Lung (tissue), 12 donors: ENCODE results near the gene NRG2. TPM values are rescaled to one million over a fixed set of nuclear protein-coding genes. Genes with fewer than 3 reads are reported as not detected.
A peak's percentile ranks its signal among the peaks of the same experiment; 100 is the strongest.

Source experiments
- ATAC-seq: fragments of 200-7000 bp; cut with Tn5 transposase; one replicate; pipeline ENCODE4 v1.9.1; 2020; ENCODE audit warnings: moderate number of reproducible peaks; ENCODE audit not compliant: insufficient read depth, low FRiP score
- DNase-seq, 3 donors: peaks; one replicate each; pipeline ENCODE4 v3.0.0-alpha.2; 2013 to 2017
- H3K27ac ChIP-seq, 2 donors: one replicate each; pipeline ENCODE4 v1.5.1; 2013; ENCODE audit warnings: mild to moderate bottlenecking in 2 of 2, moderate library complexity in 2 of 2, control low read depth in 1 of 2, inconsistent platforms in 1 of 2, low read depth in 1 of 2, low read length in 1 of 2
- H3K27me3 ChIP-seq, 3 donors: one replicate each; pipeline ENCODE4 v1.5.1; 2013; ENCODE audit warnings: low read length in 2 of 3; ENCODE audit not compliant: control insufficient read depth in 3 of 3, insufficient read depth in 3 of 3
- H3K36me3 ChIP-seq, 4 donors: one replicate each; pipeline ENCODE4 v1.5.1; 2013; ENCODE audit warnings: low read length in 4 of 4, mild to moderate bottlenecking in 1 of 4, moderate library complexity in 1 of 4; ENCODE audit not compliant: control insufficient read depth in 4 of 4, insufficient read depth in 4 of 4
- H3K4me1 ChIP-seq, 5 donors: one replicate each; pipeline ENCODE4 v1.5.1; 2013; ENCODE audit warnings: low read length in 5 of 5, mild to moderate bottlenecking in 2 of 5, moderate library complexity in 1 of 5; ENCODE audit not compliant: control insufficient read depth in 5 of 5, insufficient read depth in 5 of 5
- H3K4me3 ChIP-seq: one replicate; pipeline ENCODE4 v1.5.1; 2013; ENCODE audit warnings: mild to moderate bottlenecking, control low read depth, moderate library complexity
- H3K9ac ChIP-seq, 2 donors: one replicate each; pipeline ENCODE4 v1.5.1; 2013; ENCODE audit warnings: low read length in 2 of 2, control low read depth in 1 of 2; ENCODE audit not compliant: insufficient read depth in 1 of 2
- H3K9me3 ChIP-seq, 4 donors: one replicate each; pipeline ENCODE4 v1.5.1; 2013; ENCODE audit warnings: low read length in 3 of 4, mild to moderate bottlenecking in 1 of 4, moderate library complexity in 1 of 4; ENCODE audit not compliant: control insufficient read depth in 4 of 4, insufficient read depth in 3 of 4
- WGBS, 2 donors: extraction: QIAGEN DNeasy Blood & Tissue Kit; methylation state at CpG; one replicate each; pipeline ENCODE4 v1.1.7; 2013; 5-methylcytosine and 5-hydroxymethylcytosine counted together
- polyA plus RNA-seq, 2 donors: library from polyadenylated mRNA; stranded (reverse); fragments of 200-250 nt; gene quantifications; one replicate each; pipeline ENCODE4 v1.2.1, GENCODE V29; 2013
- total RNA-seq, 2 donors: library from RNA; depleted of rRNA in 1 of 2; stranded (reverse); fragments of >200 nt in 1 of 2; gene quantifications; one replicate each; pipeline ENCODE4 v1.2.1, GENCODE V29; 2014 to 2021
- TF ChIP-seq, protein P1 (sequence below): IDR thresholded peaks from 2 replicates; pipeline ENCODE4 v1.5.1; 2012; ENCODE audit warnings: mild to moderate bottlenecking; ENCODE audit errors: control extremely low read depth, extremely low read depth
- donor health status: control.
- donor health status: control.
- donor health status: Bipolar disorder and iron deficiency.
- donor health status: healthy.
- donor health status: DM: yes; HTN: yes; CAD: no.

The NRG2 gene
- total and polyA plus RNA-seq, 4 donors: 0.41 to 3.0 (median 1.0) TPM

DNA sequence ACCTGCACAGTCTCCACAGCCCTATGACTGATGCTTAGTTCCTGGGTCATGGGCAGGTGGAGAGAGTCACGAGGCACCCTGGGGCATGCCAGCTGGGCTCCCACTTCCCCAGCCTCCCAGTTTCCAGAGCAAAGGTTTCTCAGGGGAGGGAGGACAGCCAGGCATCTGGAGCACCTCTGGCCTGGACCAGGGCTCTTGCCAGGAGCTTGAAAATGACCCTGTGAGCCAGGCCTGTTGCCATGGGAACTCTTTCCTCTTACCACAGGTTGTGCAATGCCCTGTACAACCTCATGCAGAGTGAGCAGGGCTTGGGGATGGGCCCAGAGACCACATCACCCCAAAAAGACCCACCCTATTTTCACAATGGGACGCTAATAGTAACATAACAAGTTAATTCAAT lies 134.3 kb downstream of the NRG2 start:
- H3K36me3 ChIP-seq: no peaks in the 10 kb centered on the region
- DNase-seq: peak in 2 of 3 donors; percentile 14 to 36
- H3K4me3 ChIP-seq: no peak overlapping the region
- TF ChIP-seq, protein P1, sequence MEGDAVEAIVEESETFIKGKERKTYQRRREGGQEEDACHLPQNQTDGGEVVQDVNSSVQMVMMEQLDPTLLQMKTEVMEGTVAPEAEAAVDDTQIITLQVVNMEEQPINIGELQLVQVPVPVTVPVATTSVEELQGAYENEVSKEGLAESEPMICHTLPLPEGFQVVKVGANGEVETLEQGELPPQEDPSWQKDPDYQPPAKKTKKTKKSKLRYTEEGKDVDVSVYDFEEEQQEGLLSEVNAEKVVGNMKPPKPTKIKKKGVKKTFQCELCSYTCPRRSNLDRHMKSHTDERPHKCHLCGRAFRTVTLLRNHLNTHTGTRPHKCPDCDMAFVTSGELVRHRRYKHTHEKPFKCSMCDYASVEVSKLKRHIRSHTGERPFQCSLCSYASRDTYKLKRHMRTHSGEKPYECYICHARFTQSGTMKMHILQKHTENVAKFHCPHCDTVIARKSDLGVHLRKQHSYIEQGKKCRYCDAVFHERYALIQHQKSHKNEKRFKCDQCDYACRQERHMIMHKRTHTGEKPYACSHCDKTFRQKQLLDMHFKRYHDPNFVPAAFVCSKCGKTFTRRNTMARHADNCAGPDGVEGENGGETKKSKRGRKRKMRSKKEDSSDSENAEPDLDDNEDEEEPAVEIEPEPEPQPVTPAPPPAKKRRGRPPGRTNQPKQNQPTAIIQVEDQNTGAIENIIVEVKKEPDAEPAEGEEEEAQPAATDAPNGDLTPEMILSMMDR: no peak
- H3K27ac ChIP-seq: no peak overlapping the region
- H3K4me1 ChIP-seq: peaks cover 0 to 14% (median under 1%) of the 10 kb centered on the region in 5 donors
- H3K9me3 ChIP-seq: no peaks in the 10 kb centered on the region
- H3K27me3 ChIP-seq: peaks cover 0 to 3% (median 3%) of the 10 kb centered on the region in 3 donors
- H3K9ac ChIP-seq: no peak overlapping the region
- no peak for ATAC-seq
- WGBS, 2 donors: 65 to 87% methylated on average over 2 of the region's 2 CpGs

DNA sequence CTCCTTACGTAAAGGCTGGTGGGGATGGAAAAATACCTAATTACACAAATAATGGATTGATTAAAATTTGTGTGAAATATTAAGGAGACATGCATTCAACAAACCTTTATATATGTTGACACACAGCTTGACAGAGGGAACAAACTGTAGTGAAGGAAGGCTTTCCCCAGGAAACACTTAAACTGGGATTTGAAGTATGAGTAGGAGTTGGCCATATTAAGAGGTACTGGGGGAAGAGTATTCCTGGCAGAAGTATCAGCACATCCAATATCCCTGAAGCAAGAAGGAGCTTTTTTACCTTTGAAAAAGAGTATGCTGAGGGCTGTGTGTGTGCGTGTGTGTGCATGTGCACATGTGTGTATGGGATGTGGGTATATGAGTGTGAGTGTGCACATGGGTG lies 136.4 kb downstream of the NRG2 start:
- no peak for ATAC-seq
- no peak for DNase-seq
- H3K27ac ChIP-seq: no peak overlapping the region
- TF ChIP-seq, protein P1: no peak
- no peak overlapping the region for H3K9ac ChIP-seq
- 96 to 98% methylated on average over 2 of the region's 2 CpGs for WGBS, 2 donors
- no peak overlapping the region for H3K4me3 ChIP-seq
- H3K4me1 ChIP-seq: peaks cover 0 to 29% (median 3%) of the 10 kb centered on the region in 5 donors
- H3K27me3 ChIP-seq: peaks cover 2 to 23% (median 9%) of the 10 kb centered on the region in 3 donors
- H3K36me3 ChIP-seq: no peaks in the 10 kb centered on the region
- no peaks in the 10 kb centered on the region for H3K9me3 ChIP-seq

DNA sequence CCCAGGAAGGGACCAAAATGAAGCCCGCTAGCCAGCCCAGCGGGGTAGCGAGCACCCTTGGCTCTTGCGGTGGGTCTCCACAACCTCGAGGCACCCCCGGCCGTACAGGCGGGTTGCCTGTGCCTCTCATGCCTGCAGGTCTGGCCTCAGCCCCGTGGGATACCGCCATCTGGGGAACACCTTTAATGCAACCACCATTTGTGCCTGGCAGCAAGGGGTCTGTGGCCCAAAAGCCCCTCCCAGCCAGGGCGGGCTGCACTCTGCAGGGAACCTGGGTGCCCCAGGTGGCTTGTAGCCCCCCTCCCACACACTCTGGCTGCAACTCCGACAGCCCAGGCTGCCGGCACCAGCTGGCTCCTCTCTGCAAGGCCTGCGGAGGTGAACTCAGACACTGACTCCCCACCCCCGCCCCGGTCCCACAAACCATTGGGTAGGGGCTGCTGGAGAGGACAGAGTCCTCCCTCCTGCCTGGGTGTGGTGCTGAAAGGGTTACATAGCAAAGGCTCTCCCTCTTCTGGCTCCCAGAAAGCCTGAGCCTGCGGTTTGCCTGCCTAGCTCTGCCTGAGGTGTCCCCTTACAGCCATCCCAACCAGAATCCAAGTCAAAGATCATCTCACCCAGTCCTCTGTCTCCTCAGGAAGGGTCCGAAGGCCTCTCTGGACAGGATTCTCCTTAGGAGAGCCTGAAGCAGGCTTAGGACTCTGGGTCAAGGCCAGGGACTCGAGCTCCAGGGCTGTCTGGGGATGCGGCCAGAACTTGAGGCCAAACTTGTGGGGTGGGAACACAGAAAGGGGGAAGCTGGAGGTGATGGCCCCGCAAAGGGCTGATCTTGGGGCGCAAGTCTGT lies 138.1 kb downstream of the NRG2 start:
- Histone ChIP-seq H3K36me3 (no peaks in the 10 kb centered on the region), H3K9ac (peak overlapping the region in 1 of 2 donors; percentile 77), H3K4me1 (peaks cover 0 to 33% (median 3%) of the 10 kb centered on the region in 5 donors), H3K4me3 (no peak overlapping the region), H3K9me3 (no peaks in the 10 kb centered on the region), H3K27me3 (peaks cover 2 to 33% (median 9%) of the 10 kb centered on the region in 3 donors), H3K27ac (no peak overlapping the region)
- WGBS, 2 donors: 31 to 33% methylated on average over 22 of the region's 22 CpGs
- peak; percentile 55 to 70 (median 60) for DNase-seq
- TF ChIP-seq, protein P1: no peak
- ATAC-seq: no peak
